ENCODE results near the gene HNF1B. TPM values are rescaled to one million over a fixed set of nuclear protein-coding genes. Genes with fewer than 3 reads are reported as not detected.

Gene HNF1B
- total RNA-seq, 2 experiments from 2014 or later = not detected

- ChIA-PET POLR2A (no interaction called here), CTCF (no interaction called here)
- no peaks in the 10 kb centered on the region for H3K36me3 Mint-ChIP-seq (ENCODE audit: low read depth)
- peaks cover 3% of the 10 kb centered on the region for H3K27me3 Mint-ChIP-seq
- H3K36me3 ChIP-seq (ENCODE audit: insufficient read depth, low read length) = no peaks in the 10 kb centered on the region
- ATAC-seq (ENCODE audit: poor library complexity) (no peak), DNase-seq (no peak)
- H3K27ac ChIP-seq (ENCODE audit: low read depth in 1 of 2, low read length in 2 of 2) = no peak overlapping the region
- intact Hi-C loops (cut with DNase I, micrococcal nuclease) = no loop called here
- peaks cover 3% of the 10 kb centered on the region for H3K9me3 Mint-ChIP-seq
- no peaks in the 10 kb centered on the region for H3K4me1 Mint-ChIP-seq (ENCODE audit: low read depth)
- no peak overlapping the region for H3K27ac Mint-ChIP-seq
- TF ChIP-seq, protein P1, sequence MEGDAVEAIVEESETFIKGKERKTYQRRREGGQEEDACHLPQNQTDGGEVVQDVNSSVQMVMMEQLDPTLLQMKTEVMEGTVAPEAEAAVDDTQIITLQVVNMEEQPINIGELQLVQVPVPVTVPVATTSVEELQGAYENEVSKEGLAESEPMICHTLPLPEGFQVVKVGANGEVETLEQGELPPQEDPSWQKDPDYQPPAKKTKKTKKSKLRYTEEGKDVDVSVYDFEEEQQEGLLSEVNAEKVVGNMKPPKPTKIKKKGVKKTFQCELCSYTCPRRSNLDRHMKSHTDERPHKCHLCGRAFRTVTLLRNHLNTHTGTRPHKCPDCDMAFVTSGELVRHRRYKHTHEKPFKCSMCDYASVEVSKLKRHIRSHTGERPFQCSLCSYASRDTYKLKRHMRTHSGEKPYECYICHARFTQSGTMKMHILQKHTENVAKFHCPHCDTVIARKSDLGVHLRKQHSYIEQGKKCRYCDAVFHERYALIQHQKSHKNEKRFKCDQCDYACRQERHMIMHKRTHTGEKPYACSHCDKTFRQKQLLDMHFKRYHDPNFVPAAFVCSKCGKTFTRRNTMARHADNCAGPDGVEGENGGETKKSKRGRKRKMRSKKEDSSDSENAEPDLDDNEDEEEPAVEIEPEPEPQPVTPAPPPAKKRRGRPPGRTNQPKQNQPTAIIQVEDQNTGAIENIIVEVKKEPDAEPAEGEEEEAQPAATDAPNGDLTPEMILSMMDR (IDR thresholded peaks at IDR 0.05) = no peak
- no peaks in the 10 kb centered on the region for H3K27me3 ChIP-seq (ENCODE audit: control insufficient read depth in 1 of 2, insufficient read depth in 2 of 2, low read length in 2 of 2)
- peaks cover 0 to 9% of the 10 kb centered on the region in 2 experiments for H3K9me3 ChIP-seq (ENCODE audit: control insufficient read depth in 1 of 2, insufficient read depth in 1 of 2, low read length in 2 of 2)
- H3K4me1 ChIP-seq (ENCODE audit: insufficient read depth, low read length) = no peaks in the 10 kb centered on the region
- no peak overlapping the region for H3K4me3 Mint-ChIP-seq
- H3K4me3 ChIP-seq (ENCODE audit: low read length) = no peak overlapping the region
These were observed 53.1 kb downstream of the HNF1B start for GRCh38 chr17:37691807-37692206.

DNA sequence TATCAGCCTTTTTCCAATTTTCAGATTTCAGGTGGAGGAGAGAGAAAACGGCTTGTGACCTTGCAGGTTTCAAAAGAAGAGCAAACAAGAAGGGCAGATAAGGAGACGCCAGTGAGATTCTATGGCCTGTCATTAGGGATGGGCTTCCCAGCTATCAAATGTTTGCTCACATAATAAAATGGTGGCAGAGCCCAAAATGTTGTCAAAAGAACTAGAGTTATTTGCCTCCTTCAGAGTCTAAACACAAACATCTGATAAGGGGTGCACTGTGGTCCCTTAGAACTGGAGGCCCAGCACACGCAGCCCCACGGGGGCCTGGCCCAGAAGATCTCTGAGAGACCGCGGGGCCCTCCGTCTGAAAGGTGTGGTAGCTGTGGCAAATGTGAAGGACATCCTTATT, 55.5 kb downstream of the HNF1B start:
- Mint-ChIP-seq H3K27me3 (no peaks in the 10 kb centered on the region), H3K4me1 (ENCODE audit: low read depth) (no peaks in the 10 kb centered on the region), H3K36me3 (ENCODE audit: low read depth) (no peaks in the 10 kb centered on the region), H3K4me3 (no peak overlapping the region), H3K9me3 (no peaks in the 10 kb centered on the region), H3K27ac (no peak overlapping the region)
- Histone ChIP-seq H3K36me3 (ENCODE audit: insufficient read depth, low read length) (no peaks in the 10 kb centered on the region), H3K4me1 (ENCODE audit: insufficient read depth, low read length) (no peaks in the 10 kb centered on the region), H3K27me3 (ENCODE audit: control insufficient read depth in 1 of 2, insufficient read depth in 2 of 2, low read length in 2 of 2) (no peaks in the 10 kb centered on the region), H3K4me3 (ENCODE audit: low read length) (no peak overlapping the region), H3K9me3 (ENCODE audit: control insufficient read depth in 1 of 2, insufficient read depth in 1 of 2, low read length in 2 of 2) (no peaks in the 10 kb centered on the region), H3K27ac (ENCODE audit: low read depth in 1 of 2, low read length in 2 of 2) (no peak overlapping the region)
- ATAC-seq (ENCODE audit: poor library complexity) (no peak), DNase-seq (no peak)
- TF ChIP-seq, protein P1 (IDR thresholded peaks at IDR 0.05) = no peak
- CTCF ChIA-PET = no interaction called here
- POLR2A ChIA-PET = no interaction called here
- intact Hi-C loops (cut with DNase I, micrococcal nuclease) = no loop called here

- H3K36me3 Mint-ChIP-seq (ENCODE audit: low read depth) = no peaks in the 10 kb centered on the region
- Histone ChIP-seq H3K27ac (ENCODE audit: low read depth in 1 of 2, low read length in 2 of 2) (no peak overlapping the region), H3K9me3 (ENCODE audit: control insufficient read depth in 1 of 2, insufficient read depth in 1 of 2, low read length in 2 of 2) (no peaks in the 10 kb centered on the region), H3K4me1 (ENCODE audit: insufficient read depth, low read length) (no peaks in the 10 kb centered on the region), H3K4me3 (ENCODE audit: low read length) (no peak overlapping the region), H3K27me3 (ENCODE audit: control insufficient read depth in 1 of 2, insufficient read depth in 2 of 2, low read length in 2 of 2) (no peaks in the 10 kb centered on the region), H3K36me3 (ENCODE audit: insufficient read depth, low read length) (no peaks in the 10 kb centered on the region)
- H3K4me3 Mint-ChIP-seq = no peak overlapping the region
- no peak overlapping the region for H3K27ac Mint-ChIP-seq
- peaks cover 2% of the 10 kb centered on the region for H3K27me3 Mint-ChIP-seq
- peaks cover 10% of the 10 kb centered on the region for H3K4me1 Mint-ChIP-seq (ENCODE audit: low read depth)
- peaks cover under 1% of the 10 kb centered on the region for H3K9me3 Mint-ChIP-seq
- TF ChIP-seq, protein P1 (IDR thresholded peaks at IDR 0.05) = no peak
- no peak for ATAC-seq (ENCODE audit: poor library complexity)
- peak in 1 of 14 experiments; percentile 13 for DNase-seq
- ChIA-PET CTCF (no interaction called here), POLR2A (no interaction called here)
- intact Hi-C loops (cut with DNase I, micrococcal nuclease) = no loop called here
These were observed 61.3 kb downstream of the HNF1B start for GRCh38 chr17:37683454-37683984.
